ENCODE measurements around the gene AGFG2.

Gene AGFG2

DNA sequence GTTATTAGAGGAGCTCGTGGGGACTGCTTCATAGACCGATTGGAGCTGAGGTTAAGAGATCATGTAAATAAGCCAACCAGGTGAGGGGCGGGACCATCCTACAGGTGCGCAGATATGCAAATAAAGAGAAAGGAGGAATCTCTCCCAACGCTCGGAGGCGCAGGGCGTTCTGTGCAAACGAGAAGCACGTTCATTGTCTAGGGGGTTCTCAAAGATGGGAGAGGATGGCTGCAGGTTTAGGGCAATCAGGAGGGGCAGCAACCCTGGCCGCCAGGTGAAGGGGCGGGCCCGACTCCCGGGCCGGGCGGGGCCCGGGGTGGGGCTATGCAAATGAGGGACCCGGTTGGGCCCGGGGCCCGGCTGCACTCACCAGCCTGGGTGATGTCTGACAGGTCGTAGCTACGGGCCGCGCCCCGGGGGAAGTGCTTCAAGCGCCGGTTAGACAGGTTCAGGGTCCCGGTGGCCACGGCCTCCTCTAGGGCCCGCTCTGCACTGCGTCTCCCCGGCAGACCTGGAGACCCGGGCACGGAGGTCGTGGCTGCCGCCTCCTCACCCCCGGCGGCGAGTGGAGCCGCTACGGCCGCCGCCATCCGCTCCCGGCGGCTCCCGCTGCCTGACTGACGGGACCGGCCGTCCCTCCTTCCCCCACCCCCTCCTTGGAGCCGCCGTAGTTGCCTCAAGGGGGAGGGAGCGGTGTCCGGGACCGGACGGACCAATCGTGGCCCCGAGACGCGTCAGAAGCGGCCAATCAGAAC lies 46.7 kb downstream of the AGFG2 start, which contains the start of gene LRCH4:
TSS of gene LRCH4 (minus strand) at position 619 of the 755 bp plus-strand sequence. CDS start at position 590, 29 bp downstream.
- peak; percentile 64 for DNase-seq (ENCODE audit: low spot score)

DNA sequence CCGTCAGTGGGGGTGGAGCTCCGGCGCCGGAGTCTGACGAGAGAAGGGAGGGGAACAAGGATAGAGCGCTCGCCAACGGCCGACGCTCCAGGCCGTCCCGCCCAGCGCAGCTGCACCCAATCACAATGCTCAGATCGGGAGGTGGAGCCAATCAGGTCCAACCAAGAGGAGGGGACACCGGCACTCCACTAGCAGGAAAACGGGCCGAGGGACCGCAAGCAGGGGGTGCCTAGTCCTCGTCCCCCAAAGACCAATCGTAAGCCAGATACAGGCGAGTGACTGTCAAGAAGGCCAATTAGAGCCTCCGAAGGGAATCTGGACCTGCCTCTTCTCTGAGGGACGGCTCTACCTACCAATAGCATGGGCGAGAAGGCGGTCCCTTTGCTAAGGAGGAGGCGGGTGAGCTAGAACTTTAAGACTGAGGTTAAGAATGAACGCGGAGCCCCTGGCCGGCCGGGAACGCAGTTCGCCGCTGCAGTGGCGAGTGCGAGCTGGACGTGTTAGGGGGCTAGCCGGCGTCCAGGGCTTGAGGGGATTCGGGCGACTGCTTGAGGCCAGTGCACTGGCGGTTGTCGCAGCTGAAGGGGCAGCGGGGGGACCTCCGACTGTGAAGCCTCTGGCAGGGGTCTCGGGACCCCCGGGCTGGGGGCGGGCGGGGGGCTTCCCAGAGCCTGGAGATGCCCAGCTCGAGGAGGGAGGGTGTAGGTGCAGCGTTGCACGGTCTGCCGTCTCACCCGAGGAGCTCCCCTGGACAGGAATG lies 47.4 kb downstream of the AGFG2 start, which contains the start of gene FBXO24:
TSS of gene FBXO24 (plus strand) at position 63 of the 760 bp plus-strand sequence. CDS start at position 361, 298 bp downstream.
- DNase-seq (ENCODE audit: low spot score): peak; percentile 100

GRCh38 chr7:100588438-100588837 lies 49.4 kb downstream of the AGFG2 start:
- peak; percentile 22 for DNase-seq (ENCODE audit: low spot score)

DNA sequence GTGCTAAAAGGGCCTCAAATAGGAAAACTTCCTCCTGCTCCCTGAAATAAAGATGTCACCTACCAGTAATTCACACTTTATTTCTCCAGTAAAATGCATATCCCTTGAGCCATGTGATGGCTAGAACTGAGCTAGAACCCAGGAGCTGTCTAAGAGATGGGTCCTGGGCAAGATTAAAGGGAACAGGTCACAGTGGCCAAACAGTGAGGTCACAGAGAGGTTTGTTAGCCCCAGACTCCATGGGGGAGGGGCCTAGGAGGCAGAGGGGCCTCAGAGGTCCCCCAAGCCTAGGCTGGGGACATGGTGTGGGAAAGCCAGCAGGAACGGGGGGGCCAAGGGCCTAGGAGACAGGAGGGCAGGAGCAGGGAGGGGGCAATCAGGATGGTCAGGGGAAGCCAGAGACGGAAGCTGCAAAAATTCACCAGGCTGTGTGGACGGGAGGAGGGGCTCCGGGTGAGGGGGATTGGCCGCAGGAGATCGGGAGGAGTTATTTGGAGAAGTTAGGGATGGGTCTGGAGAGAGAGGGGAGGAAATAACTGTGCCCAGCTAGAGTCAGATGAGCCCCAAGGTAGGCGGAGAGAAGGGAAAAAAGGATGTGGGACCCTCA lies 50.4 kb downstream of the AGFG2 start:
- DNase-seq (ENCODE audit: low spot score): no peak

DNA sequence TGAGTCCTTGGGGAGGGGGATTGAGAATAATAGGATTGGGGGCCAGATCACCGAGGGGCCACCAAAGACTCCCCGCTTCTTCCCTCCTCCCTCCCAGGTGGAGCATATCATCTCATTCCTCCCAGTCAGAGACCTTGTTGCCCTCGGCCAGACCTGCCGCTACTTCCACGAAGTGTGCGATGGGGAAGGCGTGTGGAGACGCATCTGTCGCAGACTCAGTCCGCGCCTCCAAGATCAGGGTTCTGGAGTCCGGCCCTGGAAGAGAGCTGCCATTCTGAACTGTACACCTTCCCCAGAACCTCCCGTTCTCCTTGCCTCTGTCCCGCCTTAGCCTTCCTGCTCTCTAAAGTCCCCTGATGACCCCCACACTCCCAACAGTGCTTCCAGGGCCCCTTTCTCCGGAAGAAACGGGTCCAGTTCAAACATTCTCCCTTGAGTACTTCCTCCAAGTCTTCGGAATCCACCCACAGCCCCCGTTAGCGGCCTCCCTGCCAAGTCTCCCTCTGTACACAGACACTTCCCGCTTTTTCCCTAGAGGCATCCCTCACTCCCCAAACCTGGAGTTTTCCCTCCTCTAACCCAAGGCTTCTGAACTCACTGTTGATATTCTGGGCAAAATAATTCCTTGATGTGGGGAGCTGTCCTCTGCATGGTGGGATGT lies 51.2 kb downstream of the AGFG2 start:
- no peak for DNase-seq (ENCODE audit: low spot score)

DNA sequence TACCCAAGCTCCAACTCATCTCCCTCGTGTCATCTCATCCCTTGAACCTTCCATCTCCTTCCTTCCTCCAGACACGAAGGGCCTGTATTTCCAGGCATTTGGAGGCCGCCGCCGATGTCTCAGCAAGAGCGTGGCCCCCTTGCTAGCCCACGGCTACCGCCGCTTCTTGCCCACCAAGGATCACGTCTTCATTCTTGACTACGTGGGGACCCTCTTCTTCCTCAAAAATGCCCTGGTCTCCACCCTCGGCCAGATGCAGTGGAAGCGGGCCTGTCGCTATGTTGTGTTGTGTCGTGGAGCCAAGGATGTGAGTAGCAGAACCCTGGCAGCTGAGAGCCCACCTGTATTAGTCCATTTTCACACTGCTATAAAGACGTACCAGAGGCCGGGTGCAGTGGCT lies 52.6 kb downstream of the AGFG2 start:
- no peak for DNase-seq (ENCODE audit: low spot score)

- no peak for DNase-seq (ENCODE audit: low spot score)
Observed at GRCh38 chr7:100595188-100595587, 56.2 kb downstream of the AGFG2 start.

GRCh38 chr7:100598425-100598824 lies 59.4 kb downstream of the AGFG2 start:
- no peak for DNase-seq (ENCODE audit: low spot score)

DNA sequence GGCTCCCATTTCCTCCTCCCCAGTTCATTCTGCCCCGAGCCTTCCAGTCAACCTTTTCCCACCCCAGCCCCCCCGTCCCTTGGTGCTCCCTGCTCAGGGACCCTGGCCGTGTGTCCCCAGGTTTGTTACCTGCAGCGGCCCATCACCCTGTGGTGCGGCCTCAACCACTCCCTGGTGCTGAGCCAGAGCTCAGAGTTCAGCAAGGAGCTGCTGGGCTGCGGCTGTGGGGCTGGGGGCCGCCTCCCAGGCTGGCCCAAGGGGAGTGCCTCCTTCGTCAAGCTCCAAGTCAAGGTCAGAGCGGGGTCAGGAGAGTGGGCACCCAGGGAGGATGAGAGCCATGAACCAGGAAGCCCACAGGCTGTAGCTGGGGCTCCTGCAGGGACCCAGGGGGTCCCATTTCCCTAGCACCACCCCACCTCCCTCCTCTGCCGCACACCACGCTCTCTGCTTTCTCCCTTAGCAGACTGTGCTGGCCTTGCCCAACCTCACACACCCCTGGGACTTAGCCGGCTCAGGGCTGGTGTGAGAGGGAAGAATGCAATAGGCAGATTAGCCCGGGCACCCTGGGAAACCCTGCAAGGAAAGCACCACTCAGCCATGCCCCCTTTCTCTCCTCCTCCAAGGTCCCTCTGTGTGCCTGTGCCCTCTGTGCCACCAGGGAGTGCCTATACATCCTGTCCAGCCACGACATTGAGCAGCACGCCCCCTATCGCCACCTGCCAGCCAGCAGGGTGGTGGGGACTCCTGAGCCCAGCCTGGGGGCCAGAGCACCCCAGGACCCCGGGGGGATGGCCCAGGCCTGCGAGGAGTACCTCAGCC lies 61.1 kb downstream of the AGFG2 start:
- DNase-seq (ENCODE audit: low spot score): no peak

GRCh38 chr7:100600730-100601038 lies 61.7 kb downstream of the AGFG2 start:
- no peak for DNase-seq (ENCODE audit: low spot score)

- no peak for DNase-seq (ENCODE audit: low spot score)
Observed at GRCh38 chr7:100602889-100603725, 64.1 kb downstream of the AGFG2 start.

DNA sequence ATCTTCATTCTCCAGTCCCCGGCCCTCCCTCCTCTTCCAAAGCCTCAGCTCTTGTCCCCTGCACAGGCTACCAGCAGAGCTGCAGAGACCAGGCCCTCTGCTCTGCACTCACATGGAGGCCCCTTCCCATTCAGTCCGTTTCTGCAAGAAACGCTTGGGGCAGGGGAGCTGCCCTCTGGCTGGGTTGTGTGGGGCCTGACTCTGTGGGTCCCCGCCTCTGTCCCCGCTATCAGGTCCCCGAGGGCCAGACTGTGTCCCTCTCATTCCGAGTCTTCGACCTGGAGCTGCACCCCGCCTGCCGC lies 64.7 kb downstream of the AGFG2 start:
- no peak for DNase-seq (ENCODE audit: low spot score)

DNA sequence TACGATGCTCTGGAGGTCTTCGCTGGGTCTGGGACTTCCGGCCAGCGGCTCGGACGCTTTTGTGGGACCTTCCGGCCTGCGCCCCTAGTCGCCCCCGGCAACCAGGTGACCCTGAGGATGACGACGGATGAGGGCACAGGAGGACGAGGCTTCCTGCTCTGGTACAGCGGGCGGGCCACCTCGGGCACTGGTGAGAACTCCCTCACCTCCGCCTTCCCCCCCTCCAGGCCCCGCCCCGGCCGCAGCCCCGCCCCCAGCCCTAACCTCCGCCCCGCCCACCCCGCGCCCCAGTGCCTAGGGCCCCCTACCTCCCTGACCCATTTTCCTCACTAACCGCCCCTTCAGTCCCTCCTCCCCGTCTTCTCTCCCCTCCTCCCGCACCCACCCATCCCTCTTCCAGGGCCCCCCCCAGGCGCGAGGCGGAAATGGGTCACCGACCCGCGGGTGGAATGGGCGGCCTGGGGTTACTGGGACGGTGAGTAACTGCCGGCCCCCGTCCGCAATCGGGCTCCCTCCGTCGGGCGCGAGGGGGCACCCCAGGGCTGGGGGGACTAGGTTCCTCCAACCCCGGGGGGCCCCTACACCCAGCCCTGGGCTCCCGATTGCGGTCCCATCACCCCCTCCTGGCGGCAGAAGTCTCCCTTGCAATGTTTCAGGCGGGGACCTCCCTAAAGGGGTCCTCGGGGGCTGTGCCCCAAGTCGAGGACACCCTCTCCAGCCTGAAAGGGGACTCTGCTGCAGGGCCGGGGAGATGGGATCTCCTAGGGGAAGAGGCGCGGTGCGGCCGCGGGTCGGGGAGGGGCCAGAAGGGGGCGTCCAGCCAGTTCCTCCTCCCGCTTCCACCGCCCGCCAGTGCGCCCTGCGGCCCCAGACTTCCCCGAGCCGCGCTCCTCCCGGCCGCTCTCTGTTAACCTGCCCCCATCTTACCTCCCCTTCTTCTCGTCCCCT lies 65.3 kb downstream of the AGFG2 start:
- peak; percentile 47 for DNase-seq (ENCODE audit: low spot score)

DNA sequence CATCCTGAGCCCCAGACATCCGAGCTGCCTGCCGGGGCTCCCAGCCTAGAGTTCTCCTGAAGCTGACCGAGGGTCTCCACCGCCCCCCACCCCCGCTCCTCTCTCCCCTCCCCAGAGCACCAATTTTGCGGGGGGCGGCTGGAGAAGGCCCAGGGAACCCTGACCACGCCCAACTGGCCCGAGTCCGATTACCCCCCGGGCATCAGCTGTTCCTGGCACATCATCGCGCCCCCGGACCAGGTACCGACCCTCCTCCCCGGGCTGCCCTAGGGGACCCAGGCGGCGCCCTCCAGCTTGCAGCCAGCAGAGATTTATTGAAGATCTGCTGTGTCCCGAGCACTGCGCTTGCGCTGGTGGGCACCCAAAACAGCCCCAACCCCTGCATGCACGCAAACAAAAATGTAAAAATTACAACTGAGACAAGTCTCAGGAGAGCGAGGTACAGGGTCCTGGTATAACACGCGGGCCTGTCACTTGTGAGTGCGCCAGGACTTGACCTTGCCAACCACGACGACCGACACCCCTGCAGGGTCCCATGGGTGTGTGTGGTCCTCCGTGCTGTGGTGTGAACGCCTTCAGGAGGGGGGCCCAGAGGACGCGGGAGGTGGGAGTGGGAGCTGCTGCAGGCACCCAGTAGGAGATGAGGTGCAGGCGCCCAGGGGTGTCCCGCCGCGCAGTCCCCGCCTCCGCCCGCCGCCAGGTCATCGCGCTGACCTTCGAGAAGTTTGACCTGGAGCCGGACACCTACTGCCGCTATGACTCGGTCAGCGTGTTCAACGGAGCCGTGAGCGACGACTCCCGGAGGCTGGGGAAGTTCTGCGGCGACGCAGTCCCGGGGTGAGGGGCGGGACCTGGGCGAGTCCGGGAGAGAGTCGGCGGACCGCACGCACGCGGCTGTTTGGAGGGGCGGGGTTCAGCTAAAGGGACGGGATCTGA lies 66.2 kb downstream of the AGFG2 start:
- DNase-seq (ENCODE audit: low spot score): no peak

GRCh38 chr7:100606313-100606712 lies 67.3 kb downstream of the AGFG2 start:
- DNase-seq (ENCODE audit: low spot score): no peak

- DNase-seq (ENCODE audit: low spot score): no peak
Observed at GRCh38 chr7:100607111-100607510, 68.1 kb downstream of the AGFG2 start.

DNA sequence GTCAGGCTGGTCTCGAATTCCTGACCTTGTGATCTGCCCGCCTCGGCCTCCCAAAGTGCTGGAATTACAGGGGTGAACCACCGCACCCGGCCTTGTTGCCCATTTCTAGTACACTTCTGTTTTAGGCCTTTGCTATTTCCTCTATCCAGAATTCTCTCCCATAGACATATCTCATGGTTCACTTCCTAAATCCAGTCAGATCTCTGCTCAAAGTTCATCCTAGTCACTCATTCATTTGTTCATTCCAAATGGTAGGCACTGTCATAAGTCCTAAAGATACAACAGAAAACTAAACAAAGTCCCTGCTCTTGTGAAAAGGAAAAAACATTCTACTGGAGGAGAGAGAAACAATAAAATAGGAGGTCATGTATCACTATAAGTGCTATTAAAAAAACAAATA lies 71.0 kb downstream of the AGFG2 start:
- DNase-seq (ENCODE audit: low spot score): no peak

DNA sequence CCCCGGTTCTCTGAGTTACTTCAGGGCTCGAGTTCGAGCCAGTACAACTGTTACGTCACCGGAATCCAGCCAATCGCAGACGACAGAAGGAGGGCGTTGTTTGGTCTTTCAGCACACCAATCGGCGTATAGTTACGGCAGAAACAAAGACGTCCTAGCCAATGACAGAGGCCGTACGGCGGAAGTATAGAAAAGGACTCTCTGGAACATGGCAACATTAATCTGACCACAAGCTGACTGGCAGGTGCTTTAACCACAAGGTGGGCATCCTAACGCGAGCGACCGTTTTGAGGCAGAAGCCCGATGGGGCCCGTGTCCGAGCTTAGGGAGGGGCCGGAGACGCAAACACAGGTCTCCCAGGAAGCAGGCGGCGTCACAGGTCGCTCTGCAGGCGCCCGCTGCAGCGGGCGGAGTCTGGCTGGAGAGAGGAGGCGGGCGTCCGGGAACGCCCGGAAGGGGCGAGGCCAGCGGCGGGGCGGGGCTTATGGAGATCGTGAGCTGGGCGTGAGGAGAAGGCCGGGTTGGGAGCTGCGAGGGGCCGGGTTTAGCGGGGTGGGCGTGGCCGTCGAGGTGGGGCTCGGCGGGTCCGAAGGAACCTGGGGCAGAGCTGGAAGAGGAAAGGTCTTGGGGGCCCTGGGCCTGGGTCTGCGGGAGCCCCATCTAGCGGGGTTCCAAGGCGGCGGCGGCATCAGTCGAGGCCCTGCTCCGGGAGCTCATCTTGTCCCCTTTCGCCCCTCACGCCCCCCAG lies 73.2 kb downstream of the AGFG2 start, which contains the start of gene MOSPD3:
TSS of gene MOSPD3 (plus strand) at position 558 of the 747 bp plus-strand sequence. CDS start 252 bp downstream, outside the sequence.
- DNase-seq (ENCODE audit: low spot score): peak; percentile 99

Data from hematopoietic multipotent progenitor cell treated with erythropoietin and hydrocortisone succinate and interleukin-3 and kit ligand, for 15 days (in vitro differentiated cells).